ENCODE results near the gene PTPRA. TPM values are rescaled to one million over a fixed set of nuclear protein-coding genes. Genes with fewer than 3 reads are reported as not detected.

PTPRA gene
- total RNA-seq, 2 donors from 2014 or later: 36.7 to 42.7 TPM

- DNase-seq (ENCODE audit: low spot score) (no peak), ATAC-seq (ENCODE audit: insufficient number of reproducible peaks, low FRiP score, low read depth) (no peak)
- no peak overlapping the region for H3K4me3 ChIP-seq
- TF ChIP-seq CTCF (IDR thresholded peaks at IDR 0.05): no peak
- H3K9me3 ChIP-seq: no peaks in the 10 kb centered on the region
- peaks cover 19% of the 10 kb centered on the region for H3K36me3 ChIP-seq
- no peaks in the 10 kb centered on the region for H3K4me1 ChIP-seq (ENCODE audit: control insufficient read depth in 1 of 2, low read depth in 2 of 2)
- H3K27me3 ChIP-seq (replicated peaks; ENCODE audit: insufficient read depth): no peaks in the 10 kb centered on the region
- no peak overlapping the region for H3K27ac ChIP-seq
Measured at GRCh38 chr20:2983508-2983907, 110.2 kb downstream of the PTPRA start.

GRCh38 chr20:2984028-2984501 is 110.8 kb downstream of the PTPRA start:
- TF ChIP-seq CTCF (IDR thresholded peaks at IDR 0.05): no peak
- H3K9me3 ChIP-seq: no peaks in the 10 kb centered on the region
- no peaks in the 10 kb centered on the region for H3K4me1 ChIP-seq (ENCODE audit: control insufficient read depth in 1 of 2, low read depth in 2 of 2)
- DNase-seq (ENCODE audit: low spot score) (no peak), ATAC-seq (ENCODE audit: insufficient number of reproducible peaks, low FRiP score, low read depth) (no peak)
- no peak overlapping the region for H3K27ac ChIP-seq
- no peaks in the 10 kb centered on the region for H3K27me3 ChIP-seq (replicated peaks; ENCODE audit: insufficient read depth)
- H3K36me3 ChIP-seq: peaks cover 24% of the 10 kb centered on the region
- H3K4me3 ChIP-seq: no peak overlapping the region

- Histone ChIP-seq H3K4me1 (ENCODE audit: control insufficient read depth in 1 of 2, low read depth in 2 of 2) (no peaks in the 10 kb centered on the region), H3K9me3 (no peaks in the 10 kb centered on the region), H3K4me3 (no peak overlapping the region), H3K36me3 (peaks cover 31% of the 10 kb centered on the region), H3K27ac (no peak overlapping the region), H3K27me3 (replicated peaks; ENCODE audit: insufficient read depth) (no peaks in the 10 kb centered on the region)
- no peak for DNase-seq (ENCODE audit: low spot score)
- no peak for TF ChIP-seq CTCF (IDR thresholded peaks at IDR 0.05)
- ATAC-seq (ENCODE audit: insufficient number of reproducible peaks, low FRiP score, low read depth): no peak
Measured at GRCh38 chr20:2984956-2985661, 111.8 kb downstream of the PTPRA start.

GRCh38 chr20:2986466-2986865 is 113.2 kb downstream of the PTPRA start:
- Histone ChIP-seq H3K36me3 (peaks cover 33% of the 10 kb centered on the region), H3K27ac (no peak overlapping the region), H3K27me3 (replicated peaks; ENCODE audit: insufficient read depth) (no peaks in the 10 kb centered on the region), H3K9me3 (no peaks in the 10 kb centered on the region), H3K4me1 (ENCODE audit: control insufficient read depth in 1 of 2, low read depth in 2 of 2) (no peaks in the 10 kb centered on the region), H3K4me3 (no peak overlapping the region)
- no peak for TF ChIP-seq CTCF (IDR thresholded peaks at IDR 0.05)
- no peak for DNase-seq (ENCODE audit: low spot score)
- no peak for ATAC-seq (ENCODE audit: insufficient number of reproducible peaks, low FRiP score, low read depth)

- Histone ChIP-seq H3K27ac (no peak overlapping the region), H3K4me1 (ENCODE audit: control insufficient read depth in 1 of 2, low read depth in 2 of 2) (no peaks in the 10 kb centered on the region), H3K9me3 (no peaks in the 10 kb centered on the region), H3K36me3 (peaks cover 43% of the 10 kb centered on the region), H3K4me3 (no peak overlapping the region), H3K27me3 (replicated peaks; ENCODE audit: insufficient read depth) (no peaks in the 10 kb centered on the region)
- DNase-seq (ENCODE audit: low spot score) (no peak), ATAC-seq (ENCODE audit: insufficient number of reproducible peaks, low FRiP score, low read depth) (no peak)
- TF ChIP-seq CTCF (IDR thresholded peaks at IDR 0.05): no peak
Measured at GRCh38 chr20:2987861-2988260, 114.6 kb downstream of the PTPRA start.

Data from thoracic aorta (tissue), 2 donors.